KMS-11 (cell line): ENCODE data around the gene DHCR7.

Experiments
- H2AFZ ChIP-seq: fragments of 200-600 bp; sonication (generic); 2 replicates; pipeline ENCODE4 v1.6.1; 2016; ENCODE audit warnings: antibody characterized with exemption, mixed run types, low read depth
- H3K27ac ChIP-seq: fragments of 200-600 bp; sonication (generic); 2 replicates; pipeline ENCODE4 v1.6.1; 2016; ENCODE audit warnings: mild to moderate bottlenecking, mixed run types
- H3K27me3 ChIP-seq: fragments of 200-600 bp; sonication (generic); 2 replicates; pipeline ENCODE4 v1.6.1; 2017; ENCODE audit warnings: mild to moderate bottlenecking, low read depth, mixed run types, moderate library complexity; ENCODE audit not compliant: insufficient read depth
- H3K36me3 ChIP-seq: fragments of 200-600 bp; sonication (generic); 2 replicates; pipeline ENCODE4 v1.6.1; 2017; ENCODE audit warnings: mild to moderate bottlenecking, mixed run types; ENCODE audit not compliant: insufficient read depth
- H3K4me1 ChIP-seq: fragments of 200-600 bp; sonication (generic); 2 replicates; pipeline ENCODE4 v1.6.1; 2016; ENCODE audit warnings: mild to moderate bottlenecking, low read depth, mixed run types; ENCODE audit not compliant: poor library complexity, severe bottlenecking
- H3K4me2 ChIP-seq: fragments of 200-600 bp; sonication (generic); 2 replicates; pipeline ENCODE4 v1.7.0; 2016; ENCODE audit warnings: mild to moderate bottlenecking, mixed run types
- H3K4me3 ChIP-seq: fragments of 200-600 bp; sonication (generic); IDR thresholded peaks from 2 replicates; pipeline ENCODE4 v1.6.1; 2017; ENCODE audit warnings: low read depth, low read length, mixed read lengths; ENCODE audit not compliant: insufficient read depth
- H3K79me2 ChIP-seq: fragments of 200-600 bp; sonication (generic); 2 replicates; pipeline ENCODE4 v1.6.1; 2016; ENCODE audit warnings: low read depth, mixed run types; ENCODE audit not compliant: insufficient read depth
- H3K9ac ChIP-seq: fragments of 200-600 bp; sonication (generic); 2 replicates; pipeline ENCODE4 v1.6.1; 2016; ENCODE audit warnings: mild to moderate bottlenecking, mixed run types
- H4K20me1 ChIP-seq: fragments of 200-600 bp; sonication (generic); 2 replicates; pipeline ENCODE4 v1.6.1; 2016; ENCODE audit warnings: mild to moderate bottlenecking, mixed run types; ENCODE audit not compliant: insufficient read depth
- TF ChIP-seq, protein P1 (sequence below): fragments of 200-600 bp; sonication (generic); conservative IDR thresholded peaks from 2 replicates; pipeline ENCODE4 v1.6.1; 2017; ENCODE audit warnings: low read depth, mild to moderate bottlenecking, antibody characterized with exemption, low read length, moderate library complexity, mixed read lengths

DHCR7 gene

DNA sequence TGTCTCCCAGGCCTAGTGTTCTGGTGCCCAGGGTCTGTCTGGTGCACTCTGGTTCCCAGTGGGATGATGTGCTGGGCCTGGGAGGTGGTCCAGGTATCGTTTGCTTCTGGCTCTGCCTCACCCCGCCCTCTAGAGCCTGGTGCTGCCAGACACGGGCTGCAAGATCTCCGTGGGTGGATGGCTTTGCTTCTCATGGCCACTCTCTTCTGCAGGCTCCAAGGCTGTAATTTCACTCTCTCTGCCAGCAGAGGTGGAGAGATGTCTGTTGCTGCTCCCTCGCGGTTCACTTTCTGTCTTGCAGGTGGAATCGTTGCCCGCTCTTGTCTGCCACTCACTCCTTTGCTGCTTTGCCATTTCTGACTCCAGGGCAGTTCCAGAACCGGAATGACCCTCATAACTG lies 18.2 kb upstream of the DHCR7 start:
- H3K79me2 ChIP-seq, result no peaks in the 10 kb centered on the region
- H4K20me1 ChIP-seq, result no peaks in the 10 kb centered on the region
- H3K4me1 ChIP-seq, result no peaks in the 10 kb centered on the region
- no peaks in the 10 kb centered on the region for H3K36me3 ChIP-seq
- no peak overlapping the region for H3K9ac ChIP-seq
- no peak overlapping the region for H3K4me3 ChIP-seq
- H3K27me3 ChIP-seq, result no peaks in the 10 kb centered on the region
- no peak overlapping the region for H2AFZ ChIP-seq
- TF ChIP-seq, protein P1, sequence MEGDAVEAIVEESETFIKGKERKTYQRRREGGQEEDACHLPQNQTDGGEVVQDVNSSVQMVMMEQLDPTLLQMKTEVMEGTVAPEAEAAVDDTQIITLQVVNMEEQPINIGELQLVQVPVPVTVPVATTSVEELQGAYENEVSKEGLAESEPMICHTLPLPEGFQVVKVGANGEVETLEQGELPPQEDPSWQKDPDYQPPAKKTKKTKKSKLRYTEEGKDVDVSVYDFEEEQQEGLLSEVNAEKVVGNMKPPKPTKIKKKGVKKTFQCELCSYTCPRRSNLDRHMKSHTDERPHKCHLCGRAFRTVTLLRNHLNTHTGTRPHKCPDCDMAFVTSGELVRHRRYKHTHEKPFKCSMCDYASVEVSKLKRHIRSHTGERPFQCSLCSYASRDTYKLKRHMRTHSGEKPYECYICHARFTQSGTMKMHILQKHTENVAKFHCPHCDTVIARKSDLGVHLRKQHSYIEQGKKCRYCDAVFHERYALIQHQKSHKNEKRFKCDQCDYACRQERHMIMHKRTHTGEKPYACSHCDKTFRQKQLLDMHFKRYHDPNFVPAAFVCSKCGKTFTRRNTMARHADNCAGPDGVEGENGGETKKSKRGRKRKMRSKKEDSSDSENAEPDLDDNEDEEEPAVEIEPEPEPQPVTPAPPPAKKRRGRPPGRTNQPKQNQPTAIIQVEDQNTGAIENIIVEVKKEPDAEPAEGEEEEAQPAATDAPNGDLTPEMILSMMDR, result no peak
- H3K27ac ChIP-seq, result no peak overlapping the region
- no peak overlapping the region for H3K4me2 ChIP-seq

GRCh38 chr11:71465054-71465453 lies 16.9 kb upstream of the DHCR7 start:
- H3K4me2 ChIP-seq, result no peak overlapping the region
- no peaks in the 10 kb centered on the region for H4K20me1 ChIP-seq
- no peaks in the 10 kb centered on the region for H3K79me2 ChIP-seq
- H3K9ac ChIP-seq, result no peak overlapping the region
- H3K4me3 ChIP-seq, result no peak overlapping the region
- TF ChIP-seq, protein P1, result no peak
- H3K27ac ChIP-seq, result no peak overlapping the region
- H3K36me3 ChIP-seq, result no peaks in the 10 kb centered on the region
- H3K27me3 ChIP-seq, result no peaks in the 10 kb centered on the region
- H2AFZ ChIP-seq, result no peak overlapping the region
- no peaks in the 10 kb centered on the region for H3K4me1 ChIP-seq

DNA sequence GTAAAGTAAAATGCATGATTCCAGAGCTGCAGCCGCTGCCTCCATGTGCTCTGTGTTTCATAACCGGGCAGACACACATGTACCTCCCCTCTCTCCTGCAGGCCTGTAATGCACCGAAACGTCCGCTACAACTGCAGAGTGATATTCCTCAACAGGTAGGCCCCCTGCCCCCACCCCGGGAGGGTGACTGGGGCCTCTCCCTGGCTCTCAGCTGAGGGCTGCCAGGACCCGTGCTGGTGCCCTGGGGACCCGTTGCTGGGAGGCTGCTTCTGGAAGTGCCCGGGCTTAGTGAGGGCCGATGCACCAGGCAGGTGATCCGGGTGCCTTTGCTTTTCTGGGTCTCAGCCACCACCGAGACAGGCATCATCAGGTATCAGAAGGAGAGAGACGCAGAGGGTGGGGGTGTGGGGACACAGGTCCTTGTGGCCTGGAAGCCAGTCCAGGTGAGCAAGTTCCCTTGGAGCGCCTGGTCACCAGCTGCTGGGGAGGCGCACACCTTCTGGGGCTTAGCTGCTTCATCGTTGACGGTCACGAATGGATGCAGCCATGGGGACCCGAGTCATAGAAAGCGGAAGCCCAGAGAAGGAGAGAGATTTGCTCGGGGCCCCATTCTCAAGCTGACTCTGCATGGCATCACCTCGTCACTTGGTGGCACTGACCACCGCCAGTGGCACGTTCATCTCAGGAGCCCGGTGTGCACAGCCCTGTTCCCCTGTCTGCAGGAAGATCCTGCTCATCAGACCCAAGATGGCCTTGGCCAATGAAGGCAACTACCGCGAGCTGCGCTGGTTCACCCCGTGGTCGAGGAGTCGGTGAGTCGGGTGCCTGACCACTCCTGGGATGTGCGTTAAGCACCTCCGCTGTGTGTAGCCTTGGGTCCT lies 15.4 kb upstream of the DHCR7 start:
- no peaks in the 10 kb centered on the region for H3K36me3 ChIP-seq
- TF ChIP-seq, protein P1, result no peak
- no peaks in the 10 kb centered on the region for H3K4me1 ChIP-seq
- no peaks in the 10 kb centered on the region for H3K27me3 ChIP-seq
- no peak overlapping the region for H2AFZ ChIP-seq
- no peaks in the 10 kb centered on the region for H3K79me2 ChIP-seq
- H3K9ac ChIP-seq, result no peak overlapping the region
- no peak overlapping the region for H3K4me3 ChIP-seq
- no peaks in the 10 kb centered on the region for H4K20me1 ChIP-seq
- no peak overlapping the region for H3K4me2 ChIP-seq
- no peak overlapping the region for H3K27ac ChIP-seq

GRCh38 chr11:71462726-71463125 lies 14.5 kb upstream of the DHCR7 start:
- no peak overlapping the region for H3K4me2 ChIP-seq
- H3K36me3 ChIP-seq, result no peaks in the 10 kb centered on the region
- no peak overlapping the region for H3K9ac ChIP-seq
- H3K4me1 ChIP-seq, result no peaks in the 10 kb centered on the region
- H3K27ac ChIP-seq, result no peak overlapping the region
- no peaks in the 10 kb centered on the region for H3K79me2 ChIP-seq
- no peaks in the 10 kb centered on the region for H3K27me3 ChIP-seq
- H3K4me3 ChIP-seq, result no peak overlapping the region
- TF ChIP-seq, protein P1, result no peak
- no peaks in the 10 kb centered on the region for H4K20me1 ChIP-seq
- no peak overlapping the region for H2AFZ ChIP-seq
